HepG2 (cell line): Measurements from ENCODE around the gene MSANTD2. TPM values are rescaled to one million over a fixed set of nuclear protein-coding genes. Genes with fewer than 3 reads are reported as not detected.
A peak's percentile ranks its signal among the peaks of the same experiment; 100 is the strongest.

ENCODE experiments used
- AHR ChIP-seq: IDR thresholded peaks from 2 replicates; pipeline ENCODE4 v1.6.1; 2018; ENCODE audit warnings: missing genetic modification reagents, missing compliant biosample characterization
- ASH2L ChIP-seq: fragments of 300-600, 200-600 bp; sonication (generic); IDR thresholded peaks from 2 replicates; pipeline ENCODE4 v1.7.0; 2017; ENCODE audit warnings: low read depth, mild to moderate bottlenecking, moderate library complexity, mixed read lengths, low read length; ENCODE audit not compliant: insufficient read length
- FOXP1 ChIP-seq, 2 experiments: fragments of 450-650 bp in 1 of 2; IDR thresholded peaks; 2 replicates each; pipeline ENCODE4 v1.6.1; 2017 to 2018; ENCODE audit warnings: antibody characterized with exemption in 1 of 2
- GABPB1 ChIP-seq: IDR thresholded peaks from 2 replicates; pipeline ENCODE4 v1.6.1; 2016; ENCODE audit warnings: mild to moderate bottlenecking, missing genetic modification reagents, moderate library complexity, missing compliant biosample characterization
- HCFC1 ChIP-seq: fragments of 150-350 bp; IDR thresholded peaks from 2 replicates; pipeline ENCODE4 v1.6.1; 2014; ENCODE audit warnings: low read depth, low read length
- HOXD1 ChIP-seq: sonication (generic); formaldehyde crosslinking; IDR thresholded peaks from 2 replicates; pipeline ENCODE4 v1.5.0; 2020; ENCODE audit warnings: missing genetic modification reagents
- JARID2 ChIP-seq: sonication (generic); formaldehyde crosslinking; IDR thresholded peaks from 2 replicates; pipeline ENCODE4 v1.8.1; 2023; ENCODE audit warnings: missing genetic modification reagents, inconsistent platforms; ENCODE audit not compliant: insufficient replicate concordance
- KAT2B ChIP-seq: fragments of 150-350 bp; IDR thresholded peaks from 2 replicates; pipeline ENCODE4 v1.6.1; 2014; ENCODE audit warnings: low read depth, low read length, borderline replicate concordance
- MAFG ChIP-seq: sonication (generic); formaldehyde crosslinking; IDR thresholded peaks from 2 replicates; pipeline ENCODE4 v1.5.1; 2020; ENCODE audit warnings: mild to moderate bottlenecking, missing genetic modification reagents
- MED8 ChIP-seq: sonication (generic); formaldehyde crosslinking; IDR thresholded peaks from 2 replicates; pipeline ENCODE4 v1.8.1; 2023; ENCODE audit warnings: mild to moderate bottlenecking, missing genetic modification reagents; ENCODE audit not compliant: insufficient replicate concordance
- MEF2D ChIP-seq: sonication (generic); formaldehyde crosslinking; IDR thresholded peaks from 2 replicates; pipeline ENCODE4 v1.5.1; 2020; ENCODE audit warnings: mild to moderate bottlenecking, missing genetic modification reagents
- NPAS2 ChIP-seq: sonication (generic); formaldehyde crosslinking; IDR thresholded peaks from 2 replicates; pipeline ENCODE4 v1.8.0; 2022; ENCODE audit warnings: mild to moderate bottlenecking, missing genetic modification reagents, borderline replicate concordance
- RBM22 ChIP-seq: fragments of 200-400 bp; formaldehyde crosslinking; optimal IDR thresholded peaks from 2 replicates; pipeline ENCODE3; 2017; ENCODE audit warnings: mild to moderate bottlenecking, low read length, moderate library complexity
- SP2 ChIP-seq: sonication (generic); formaldehyde crosslinking; IDR thresholded peaks from 2 replicates; pipeline ENCODE4 v1.5.1; 2020; ENCODE audit warnings: mild to moderate bottlenecking, missing genetic modification reagents
- TBX2 ChIP-seq: sonication (generic); formaldehyde crosslinking; IDR thresholded peaks from 2 replicates; pipeline ENCODE4 v1.5.0; 2020; ENCODE audit warnings: missing genetic modification reagents, mild to moderate bottlenecking, borderline replicate concordance
- YY1 ChIP-seq: IDR thresholded peaks from 2 replicates; pipeline ENCODE4 v1.6.1; 2011; ENCODE audit warnings: low read length, low read depth, moderate library complexity, mild to moderate bottlenecking; ENCODE audit not compliant: insufficient read depth, insufficient replicate concordance
- ZNF160 ChIP-seq: sonication (generic); formaldehyde crosslinking; IDR thresholded peaks from 2 replicates; pipeline ENCODE4 v1.8.0; 2022; ENCODE audit warnings: mild to moderate bottlenecking, inconsistent platforms, missing genetic modification reagents
- ZNF30 ChIP-seq: sonication (generic); formaldehyde crosslinking; IDR thresholded peaks from 2 replicates; pipeline ENCODE4 v1.5.0; 2020; ENCODE audit warnings: mild to moderate bottlenecking, missing genetic modification reagents
- ZNF333 ChIP-seq: sonication (generic); formaldehyde crosslinking; IDR thresholded peaks from 2 replicates; pipeline ENCODE4 v1.4.0; 2020; ENCODE audit warnings: mild to moderate bottlenecking, missing genetic modification reagents, borderline replicate concordance
- ZNF674 ChIP-seq: sonication (generic); formaldehyde crosslinking; IDR thresholded peaks from 2 replicates; pipeline ENCODE4 v1.5.0; 2020; ENCODE audit warnings: low read depth, mild to moderate bottlenecking, missing genetic modification reagents
- ZNF749 ChIP-seq: sonication (generic); formaldehyde crosslinking; IDR thresholded peaks from 2 replicates; pipeline ENCODE4 v1.8.0; 2022; ENCODE audit warnings: mild to moderate bottlenecking, missing genetic modification reagents, moderate library complexity, borderline replicate concordance
- polyA plus RNA-seq, 8 experiments: library from polyadenylated mRNA; depleted of rRNA in 3 of 8; stranded (reverse) in 7 of 8; unstranded in 1 of 8; fragments of >200 nt; fragmentation: Illumina TruSeq in 4 of 8; extraction: Trizol in 4 of 8; gene quantifications; 2 replicates each; pipeline versions ENCODE4 v1.2.1 to v1.2.3, GENCODE V29; 2011 to 2016; ENCODE audit warnings: low read depth in 4 of 8, missing spikeins in 1 of 8, mixed read lengths in 1 of 8; ENCODE audit not compliant: insufficient read depth in 1 of 8
- total RNA-seq, 5 experiments: library from RNA; depleted of rRNA; stranded (reverse); fragments of >200 nt; fragmentation: Illumina TruSeq; extraction: Trizol; gene quantifications; 2 replicates each; pipeline ENCODE4 v1.2.3, GENCODE V29; 2016; ENCODE audit warnings: low read depth in 1 of 5
- TF ChIP-seq, protein P1 (sequence below): sonication (generic); formaldehyde crosslinking; IDR thresholded peaks from 2 replicates; pipeline ENCODE4 v1.4.0; 2020; ENCODE audit warnings: missing genetic modification reagents
- TF ChIP-seq, protein P2 (sequence below): sonication (generic); formaldehyde crosslinking; IDR thresholded peaks from 2 replicates; pipeline ENCODE4 v1.4.0; 2020; ENCODE audit warnings: missing genetic modification reagents

The MSANTD2 gene
- total and polyA plus RNA-seq, 2 of the 13 experiments (the other 11 are each of a cell fraction or from before 2014, with no cell fraction given) = 8.7 to 10.1 TPM

GRCh38 chr11:124800226-124800929, at the start of gene MSANTD2 (continued):
- TF ChIP-seq, protein P1, sequence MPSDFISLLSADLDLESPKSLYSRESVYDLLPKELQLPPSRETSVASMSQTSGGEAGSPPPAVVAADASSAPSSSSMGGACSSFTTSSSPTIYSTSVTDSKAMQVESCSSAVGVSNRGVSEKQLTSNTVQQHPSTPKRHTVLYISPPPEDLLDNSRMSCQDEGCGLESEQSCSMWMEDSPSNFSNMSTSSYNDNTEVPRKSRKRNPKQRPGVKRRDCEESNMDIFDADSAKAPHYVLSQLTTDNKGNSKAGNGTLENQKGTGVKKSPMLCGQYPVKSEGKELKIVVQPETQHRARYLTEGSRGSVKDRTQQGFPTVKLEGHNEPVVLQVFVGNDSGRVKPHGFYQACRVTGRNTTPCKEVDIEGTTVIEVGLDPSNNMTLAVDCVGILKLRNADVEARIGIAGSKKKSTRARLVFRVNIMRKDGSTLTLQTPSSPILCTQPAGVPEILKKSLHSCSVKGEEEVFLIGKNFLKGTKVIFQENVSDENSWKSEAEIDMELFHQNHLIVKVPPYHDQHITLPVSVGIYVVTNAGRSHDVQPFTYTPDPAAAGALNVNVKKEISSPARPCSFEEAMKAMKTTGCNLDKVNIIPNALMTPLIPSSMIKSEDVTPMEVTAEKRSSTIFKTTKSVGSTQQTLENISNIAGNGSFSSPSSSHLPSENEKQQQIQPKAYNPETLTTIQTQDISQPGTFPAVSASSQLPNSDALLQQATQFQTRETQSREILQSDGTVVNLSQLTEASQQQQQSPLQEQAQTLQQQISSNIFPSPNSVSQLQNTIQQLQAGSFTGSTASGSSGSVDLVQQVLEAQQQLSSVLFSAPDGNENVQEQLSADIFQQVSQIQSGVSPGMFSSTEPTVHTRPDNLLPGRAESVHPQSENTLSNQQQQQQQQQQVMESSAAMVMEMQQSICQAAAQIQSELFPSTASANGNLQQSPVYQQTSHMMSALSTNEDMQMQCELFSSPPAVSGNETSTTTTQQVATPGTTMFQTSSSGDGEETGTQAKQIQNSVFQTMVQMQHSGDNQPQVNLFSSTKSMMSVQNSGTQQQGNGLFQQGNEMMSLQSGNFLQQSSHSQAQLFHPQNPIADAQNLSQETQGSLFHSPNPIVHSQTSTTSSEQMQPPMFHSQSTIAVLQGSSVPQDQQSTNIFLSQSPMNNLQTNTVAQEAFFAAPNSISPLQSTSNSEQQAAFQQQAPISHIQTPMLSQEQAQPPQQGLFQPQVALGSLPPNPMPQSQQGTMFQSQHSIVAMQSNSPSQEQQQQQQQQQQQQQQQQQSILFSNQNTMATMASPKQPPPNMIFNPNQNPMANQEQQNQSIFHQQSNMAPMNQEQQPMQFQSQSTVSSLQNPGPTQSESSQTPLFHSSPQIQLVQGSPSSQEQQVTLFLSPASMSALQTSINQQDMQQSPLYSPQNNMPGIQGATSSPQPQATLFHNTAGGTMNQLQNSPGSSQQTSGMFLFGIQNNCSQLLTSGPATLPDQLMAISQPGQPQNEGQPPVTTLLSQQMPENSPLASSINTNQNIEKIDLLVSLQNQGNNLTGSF (CRISPR knock-in tag) = no peak
- TF ChIP-seq, protein P2, sequence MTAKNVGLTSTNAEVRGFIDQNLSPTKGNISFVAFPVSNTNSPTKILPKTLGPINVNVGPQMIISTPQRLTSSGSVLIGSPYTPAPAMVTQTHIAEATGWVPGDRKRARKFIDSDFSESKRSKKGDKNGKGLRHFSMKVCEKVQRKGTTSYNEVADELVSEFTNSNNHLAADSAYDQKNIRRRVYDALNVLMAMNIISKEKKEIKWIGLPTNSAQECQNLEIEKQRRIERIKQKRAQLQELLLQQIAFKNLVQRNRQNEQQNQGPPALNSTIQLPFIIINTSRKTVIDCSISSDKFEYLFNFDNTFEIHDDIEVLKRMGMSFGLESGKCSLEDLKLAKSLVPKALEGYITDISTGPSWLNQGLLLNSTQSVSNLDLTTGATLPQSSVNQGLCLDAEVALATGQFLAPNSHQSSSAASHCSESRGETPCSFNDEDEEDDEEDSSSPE (CRISPR knock-in tag) = peak; percentile 52
- no peak for TF ChIP-seq FOXP1 (IDR thresholded peaks at IDR 0.05)
- no peak for TF ChIP-seq FOXP1 (CRISPR knock-in tag; IDR thresholded peaks at IDR 0.05)
- TF ChIP-seq KAT2B = no peak
- 0 out of 2 replicates have a peak, but pooled peaks have one; percentile 43 for TF ChIP-seq MEF2D
- TF ChIP-seq HCFC1 = no peak; the same call in 1 of the 2 replicates
- peak; percentile 98 for TF ChIP-seq YY1
- TF ChIP-seq ZNF30 (CRISPR knock-in tag) = peak; percentile 58; the same call in 1 of the 2 replicates
- TF ChIP-seq JARID2 (CRISPR knock-in tag) = no peak
- peak; percentile 78; the same call in 1 of the 2 replicates for TF ChIP-seq ZNF160
- TF ChIP-seq TBX2 = peak; percentile 86
- TF ChIP-seq HOXD1 (CRISPR knock-in tag) = 0 out of 2 replicates have a peak, but pooled peaks have one; percentile 16
- peak; percentile 88 for TF ChIP-seq ASH2L
- TF ChIP-seq ZNF749 = peak; percentile 61; the same call in 1 of the 2 replicates
- no peak for TF ChIP-seq MAFG (CRISPR knock-in tag)
- TF ChIP-seq AHR (CRISPR knock-in tag) = 0 out of 2 replicates have a peak, but pooled peaks have one; percentile 69
- peak; percentile 92 for TF ChIP-seq MED8 (CRISPR knock-in tag)
- TF ChIP-seq RBM22 = no peak
- no peak for TF ChIP-seq NPAS2 (CRISPR knock-in tag)
- TF ChIP-seq SP2 = peak; percentile 65
- TF ChIP-seq ZNF674 (CRISPR knock-in tag) = peak; percentile 70; the same call in 1 of the 2 replicates
- TF ChIP-seq GABPB1 (CRISPR knock-in tag) = peak; percentile 95
- TF ChIP-seq ZNF333 (CRISPR knock-in tag) = peak; percentile 40; the same call in 1 of the 2 replicates
